ENCODE measurements around the gene RELN. TPM values are rescaled to one million over a fixed set of nuclear protein-coding genes. Genes with fewer than 3 reads are reported as not detected.

Gene RELN
- total RNA-seq, 1 experiment from 2014 or later, result 0.03 TPM

DNA sequence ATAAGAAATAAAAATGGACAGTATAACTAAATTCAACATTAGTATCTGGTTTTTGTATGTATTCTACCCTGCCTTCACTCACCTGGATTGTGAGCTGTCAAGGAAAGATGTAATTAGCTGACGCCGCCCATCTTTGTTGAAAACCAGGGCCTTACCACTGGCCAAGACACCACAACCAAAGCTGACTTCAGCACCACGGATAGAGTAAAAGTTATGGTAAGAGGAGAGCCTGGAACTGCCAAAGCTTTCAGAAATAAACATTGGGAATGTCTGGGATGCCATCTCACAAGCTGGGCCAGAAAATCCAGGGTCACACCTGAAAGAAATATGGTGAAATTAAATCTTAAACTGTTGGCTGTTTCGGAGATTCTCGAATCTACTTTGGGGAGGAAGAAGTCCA is 353.3 kb downstream of the RELN start:
- DNase-seq (ENCODE audit: low spot score), result no peak
- in situ Hi-C loops (cut with HindIII; ENCODE audit: low sequenced_read_pairs), result no loop called here

DNA sequence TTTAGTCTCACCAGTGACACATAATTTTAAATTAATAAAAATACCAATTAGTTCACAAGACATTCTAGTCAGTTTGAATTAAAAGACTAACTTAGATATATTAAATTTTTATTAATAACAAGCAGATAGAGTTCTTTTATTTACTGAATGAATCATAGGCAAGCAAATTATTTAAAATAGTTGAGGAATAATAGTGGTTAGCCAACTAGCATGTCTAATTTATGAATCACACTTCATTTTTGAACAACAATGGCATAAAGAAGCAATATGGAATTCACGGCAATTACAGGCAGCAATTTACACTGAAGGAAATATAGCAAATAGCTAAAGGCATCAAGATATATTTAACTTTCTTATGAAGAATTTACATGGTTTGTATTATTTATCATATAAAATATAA is 356.5 kb downstream of the RELN start:
- in situ Hi-C loops (cut with HindIII; ENCODE audit: low sequenced_read_pairs), result no loop called here
- no peak for DNase-seq (ENCODE audit: low spot score)

DNA sequence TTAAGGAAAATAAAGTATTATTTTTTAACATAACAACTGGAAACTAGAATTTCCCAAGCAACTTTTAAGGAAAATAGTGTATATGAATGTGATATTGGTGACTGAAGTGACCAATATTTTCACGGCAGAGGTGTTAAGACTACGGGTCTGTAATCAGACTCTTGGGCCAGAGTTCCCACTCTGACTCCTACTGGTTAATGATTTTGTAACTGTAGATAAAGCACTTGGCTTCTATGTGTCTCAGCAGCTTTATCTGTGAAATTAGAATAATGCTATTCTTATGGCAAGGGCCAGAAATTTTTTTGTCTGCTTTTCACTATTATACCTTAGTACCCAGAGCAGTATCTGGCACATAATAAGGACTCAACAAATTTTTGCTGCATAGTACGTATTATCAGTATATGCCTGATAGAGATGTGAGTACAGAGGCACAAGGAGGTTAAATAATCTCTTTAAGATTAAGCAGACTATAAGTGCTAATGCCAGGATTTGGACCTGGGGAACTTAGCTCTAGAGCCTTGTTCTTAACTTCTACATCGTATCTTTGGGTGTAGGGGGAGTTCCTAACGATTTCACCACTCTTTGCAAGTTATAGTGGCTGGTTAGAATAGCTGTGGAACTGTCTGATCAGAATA is 357.3 kb downstream of the RELN start:
- in situ Hi-C loops (cut with HindIII; ENCODE audit: low sequenced_read_pairs), result no loop called here
- no peak for DNase-seq (ENCODE audit: low spot score)

DNA sequence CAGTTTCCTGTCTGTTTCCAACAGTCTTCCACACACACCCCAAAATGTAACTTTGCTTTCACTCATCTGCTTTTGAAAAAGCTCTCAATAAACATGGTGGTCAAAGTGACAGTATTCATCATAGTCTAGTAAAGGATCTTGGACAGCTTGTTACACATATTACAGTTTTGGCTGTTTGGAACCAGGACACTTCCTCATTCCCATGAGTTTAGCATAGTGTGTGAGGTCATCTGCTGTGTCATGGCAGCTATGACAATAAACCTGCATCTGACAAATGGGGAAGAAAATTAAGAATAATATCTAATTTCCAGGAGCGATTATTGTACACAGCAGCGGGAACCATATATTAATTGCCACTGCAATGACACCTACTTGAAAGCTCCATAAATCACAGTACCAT is 359.1 kb downstream of the RELN start:
- DNase-seq (ENCODE audit: low spot score), result no peak
- in situ Hi-C loops (cut with HindIII; ENCODE audit: low sequenced_read_pairs), result no loop called here

DNA sequence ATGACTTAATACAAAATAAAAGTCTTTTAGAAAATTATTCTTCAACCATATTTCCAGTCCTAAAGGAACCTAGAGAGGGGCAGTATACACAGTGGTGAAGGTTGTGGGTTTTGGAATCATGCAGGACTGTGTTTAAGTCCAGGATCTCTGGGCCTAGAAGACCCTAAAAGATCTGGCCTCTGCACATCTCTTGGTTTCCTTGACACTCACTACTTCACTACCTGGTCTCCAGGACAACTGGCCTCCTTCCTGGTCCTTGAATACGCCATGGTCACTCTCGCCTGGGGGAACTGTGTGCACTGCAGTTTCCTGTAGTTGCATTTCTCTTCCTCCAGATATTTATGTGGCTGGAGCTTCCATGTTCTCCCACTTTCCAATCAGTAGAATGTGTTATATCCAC is 360.7 kb downstream of the RELN start:
- in situ Hi-C loops (cut with HindIII; ENCODE audit: low sequenced_read_pairs), result no loop called here

DNA sequence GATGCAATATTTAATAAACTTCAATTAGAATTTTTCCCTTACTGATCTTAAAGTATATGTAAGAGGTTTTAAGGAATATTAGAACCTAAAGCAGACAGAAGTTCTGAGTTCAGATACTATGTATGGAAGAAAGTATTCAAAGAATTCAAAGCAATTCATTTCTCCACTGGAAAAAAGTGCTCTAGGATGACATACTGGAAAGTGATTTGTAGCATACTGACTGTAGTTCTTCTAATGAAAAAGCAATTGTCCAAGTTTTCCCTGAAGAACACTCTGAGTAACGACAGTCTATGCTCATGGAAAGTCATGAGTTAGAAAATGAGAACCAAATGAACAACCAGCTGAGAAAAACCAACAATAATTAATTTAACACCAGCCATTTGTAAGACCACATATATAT is 362.7 kb downstream of the RELN start:
- in situ Hi-C loops (cut with HindIII; ENCODE audit: low sequenced_read_pairs), result no loop called here
- no peak for DNase-seq (ENCODE audit: low spot score)

More for the DNA sequence above, 360.7 kb downstream of the RELN start:
- no peak for DNase-seq (ENCODE audit: low spot score)

DNA sequence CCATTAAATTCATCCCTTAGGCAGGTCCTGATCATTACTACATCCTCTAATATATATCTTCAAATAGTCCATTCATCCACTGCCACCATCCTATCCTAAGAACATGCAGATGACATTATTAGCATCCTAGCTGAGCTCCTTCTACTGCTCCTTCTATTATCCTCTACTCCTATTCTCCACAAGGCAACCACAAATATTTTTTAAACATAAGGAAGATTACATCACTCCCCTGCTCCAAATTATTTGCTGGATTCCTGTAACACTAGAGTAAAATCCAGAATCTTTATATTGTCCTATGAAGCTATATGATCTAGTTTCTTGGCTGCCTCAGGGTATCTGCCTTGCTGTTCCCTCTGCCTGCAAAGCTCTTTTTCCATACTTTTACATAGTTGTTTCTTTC is 367.2 kb downstream of the RELN start:
- no peak for DNase-seq (ENCODE audit: low spot score)
- in situ Hi-C loops (cut with HindIII; ENCODE audit: low sequenced_read_pairs), result no loop called here

DNA sequence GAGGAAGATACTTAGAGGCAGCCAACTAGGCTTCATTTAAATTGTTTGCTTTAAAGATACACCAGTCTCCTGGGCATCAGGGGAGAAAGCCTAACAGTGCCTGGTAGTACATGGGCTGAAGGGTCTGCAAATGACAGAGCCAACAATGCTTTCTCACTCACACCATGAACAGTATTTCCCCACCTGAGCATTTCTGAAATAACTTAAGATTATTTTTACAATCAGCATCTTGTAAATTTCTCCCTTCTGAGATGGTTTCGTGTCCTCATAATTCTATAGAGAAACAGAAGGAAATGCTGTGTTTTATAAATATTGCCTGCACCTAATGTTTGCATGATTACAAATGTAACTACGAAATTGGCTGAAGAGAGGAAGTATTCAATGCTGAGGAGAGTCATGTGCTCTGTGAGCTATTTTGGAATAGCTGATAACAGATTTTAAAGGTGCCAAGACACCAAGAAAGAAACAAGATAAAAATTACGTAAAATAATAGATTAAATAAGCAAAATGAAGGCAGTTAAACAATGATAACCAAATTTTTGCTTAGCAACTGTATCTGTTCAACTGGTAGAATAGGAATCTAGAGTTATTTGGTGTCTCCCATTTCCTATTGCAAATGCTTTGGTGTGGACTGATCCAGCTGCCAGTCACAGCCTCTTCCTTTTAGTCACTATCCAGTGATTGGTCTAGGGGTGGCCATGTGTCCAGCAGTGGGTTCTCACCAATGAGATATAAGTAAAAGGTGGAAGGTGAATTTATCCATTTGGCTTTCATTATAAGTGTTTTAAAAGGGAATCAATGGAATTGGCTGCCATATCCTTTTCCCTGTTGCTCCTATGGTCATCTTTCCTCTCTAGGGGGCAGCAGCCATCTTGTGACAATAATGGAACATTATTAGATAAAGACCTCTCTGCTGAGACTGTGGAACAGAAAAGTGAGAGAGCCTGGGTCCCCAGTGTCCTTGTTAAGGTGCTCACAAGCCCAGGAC is 375.5 kb downstream of the RELN start:
- in situ Hi-C loops (cut with HindIII; ENCODE audit: low sequenced_read_pairs), result no loop called here
- peak; percentile 47 for DNase-seq (ENCODE audit: low spot score)

DNA sequence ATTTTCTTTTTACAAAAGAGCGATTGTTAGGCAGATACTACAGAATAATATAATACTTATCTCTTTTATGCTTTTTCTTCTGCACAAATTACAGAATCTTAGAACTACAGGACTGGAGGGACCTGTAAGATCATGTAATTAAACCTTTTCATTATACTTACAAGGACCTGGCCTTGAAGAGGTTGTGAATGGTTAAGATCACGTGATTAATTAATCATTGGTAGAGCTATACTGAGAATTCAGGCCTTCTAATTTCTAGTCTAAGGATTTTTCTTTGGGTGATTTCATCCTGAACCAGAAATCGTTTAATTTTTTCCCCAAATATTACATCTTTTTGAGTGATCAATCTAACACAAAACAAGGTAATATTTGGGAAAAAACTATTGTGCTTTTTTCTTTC is 379.7 kb downstream of the RELN start:
- DNase-seq (ENCODE audit: low spot score), result no peak
- in situ Hi-C loops (cut with HindIII; ENCODE audit: low sequenced_read_pairs), result no loop called here

DNA sequence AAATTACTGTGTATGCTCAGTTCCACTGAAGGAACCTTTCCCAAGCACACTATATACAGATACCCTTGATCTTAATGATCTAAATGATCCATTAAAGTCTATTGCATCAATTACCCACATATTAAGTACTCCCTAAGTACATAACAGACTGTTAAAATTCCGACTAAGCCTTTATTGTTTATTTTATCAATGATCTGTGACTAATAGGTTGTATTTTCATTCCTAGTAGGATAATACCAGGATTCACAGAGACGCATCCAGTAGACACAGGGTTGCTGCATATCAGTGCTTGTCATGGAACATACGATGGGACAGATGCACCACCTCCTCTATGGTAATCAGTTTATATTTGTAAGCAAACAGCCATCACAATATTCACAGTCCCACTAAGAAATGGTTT is 383.8 kb downstream of the RELN start:
- no peak for DNase-seq (ENCODE audit: low spot score)

DNA sequence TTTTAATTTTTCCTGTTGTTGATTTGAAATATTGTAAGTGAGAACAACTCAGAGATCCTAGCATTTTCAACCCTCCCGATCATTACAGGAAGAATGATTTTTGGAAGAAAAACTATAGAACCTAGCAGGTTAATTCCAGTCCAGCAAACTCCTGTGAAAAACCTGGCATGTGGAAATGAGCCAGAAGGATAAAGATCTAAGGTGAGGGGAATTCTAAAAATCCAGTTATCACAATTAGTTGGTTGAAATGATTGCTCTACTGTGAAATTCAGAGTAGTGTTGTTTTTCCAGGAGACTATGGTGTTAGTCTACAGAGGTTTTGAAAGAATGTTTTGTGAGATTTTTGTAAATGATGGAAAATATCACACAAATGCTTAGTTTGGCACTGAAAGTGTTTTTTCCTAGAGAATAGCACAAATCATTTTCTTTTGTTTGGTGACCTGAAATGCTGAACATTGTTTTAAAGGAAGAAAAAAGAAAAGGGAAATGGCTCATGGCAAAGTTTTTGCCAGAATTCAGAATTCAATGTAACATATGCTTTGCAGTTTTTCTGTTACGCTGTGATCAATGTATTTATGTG is 391.0 kb downstream of the RELN start:
- peak; percentile 78 for DNase-seq (ENCODE audit: low spot score)
- in situ Hi-C loops (cut with HindIII; ENCODE audit: low sequenced_read_pairs), result no loop called here

More for the DNA sequence above, 383.8 kb downstream of the RELN start:
- in situ Hi-C loops (cut with HindIII; ENCODE audit: low sequenced_read_pairs), result no loop called here

DNA sequence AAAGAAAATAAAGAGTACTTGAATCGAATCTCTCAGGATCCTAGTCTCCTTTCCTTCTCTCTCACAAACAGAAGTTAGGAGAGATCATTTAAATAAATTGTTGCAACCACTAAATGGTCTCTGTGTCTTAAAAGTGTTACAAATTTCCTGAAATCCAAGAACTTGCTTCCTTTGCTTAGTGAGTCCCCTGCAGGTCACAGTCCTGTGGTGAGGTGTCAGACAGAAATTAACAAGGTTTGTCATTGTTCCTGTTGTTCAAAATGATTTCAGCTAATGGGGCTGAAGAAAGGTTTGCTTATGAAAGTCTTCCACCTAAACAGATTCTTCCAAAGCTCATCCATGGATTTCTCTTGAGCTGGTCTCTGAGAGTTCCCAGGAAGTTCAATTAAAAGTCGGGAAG is 391.9 kb downstream of the RELN start:
- in situ Hi-C loops (cut with HindIII; ENCODE audit: low sequenced_read_pairs), result no loop called here
- peak; percentile 32 for DNase-seq (ENCODE audit: low spot score)

DNA sequence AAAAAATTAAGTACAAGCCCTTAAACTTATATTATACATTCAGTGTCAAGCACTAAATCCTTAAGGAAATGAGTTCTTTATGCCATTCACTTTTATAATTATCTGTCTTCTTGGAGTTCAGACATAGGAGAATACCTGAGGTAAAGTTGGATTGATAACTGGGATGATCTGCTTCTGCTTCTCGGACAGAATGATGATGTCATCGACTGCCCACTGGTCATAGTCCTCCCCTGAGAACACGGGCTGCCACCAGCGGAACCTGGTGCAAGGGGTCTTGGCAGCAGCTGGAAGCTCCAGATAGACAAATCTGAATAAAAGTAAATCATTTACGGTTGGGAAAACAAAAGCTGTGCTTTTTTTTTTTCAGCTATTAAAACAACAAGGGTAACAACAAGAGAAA is 395.3 kb downstream of the RELN start:
- no peak for DNase-seq (ENCODE audit: low spot score)
- in situ Hi-C loops (cut with HindIII; ENCODE audit: low sequenced_read_pairs), result no loop called here

DNA sequence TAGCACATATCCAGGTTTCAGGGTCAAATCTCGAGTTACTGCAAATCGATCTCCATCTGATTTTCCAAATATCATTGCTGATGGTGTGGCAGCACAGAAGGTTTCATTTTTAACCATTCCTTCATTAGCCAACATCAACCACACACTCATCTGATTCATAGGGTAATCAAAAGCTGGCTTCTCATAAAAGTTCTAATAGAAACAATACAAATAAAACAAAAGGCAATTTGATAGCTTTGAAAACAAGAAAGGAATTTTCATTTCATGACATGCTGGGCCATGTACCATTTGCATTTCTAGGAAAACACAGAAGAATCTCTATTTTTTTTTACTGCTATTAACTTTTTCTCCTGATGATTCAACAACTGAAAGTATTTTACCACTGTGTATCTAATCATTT is 395.8 kb downstream of the RELN start:
- in situ Hi-C loops (cut with HindIII; ENCODE audit: low sequenced_read_pairs), result no loop called here
- DNase-seq (ENCODE audit: low spot score), result no peak

DNA sequence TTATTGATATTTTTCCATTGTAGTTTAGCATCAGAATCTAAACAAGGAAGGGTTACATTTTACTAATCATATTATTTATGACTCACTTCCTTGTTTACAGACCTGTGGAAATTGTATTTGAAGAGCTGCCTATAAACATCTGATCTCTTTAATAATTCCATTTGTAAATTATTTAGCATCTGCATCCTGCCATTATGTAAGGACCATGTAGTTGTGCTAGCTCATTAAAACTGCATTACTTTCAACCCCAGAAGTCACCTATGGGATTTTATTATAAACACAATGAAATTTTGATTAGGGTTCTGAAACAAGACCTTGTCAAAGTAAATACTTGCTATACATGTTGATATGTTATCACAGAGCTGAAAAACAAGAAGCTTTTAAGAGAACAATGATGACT is 396.6 kb downstream of the RELN start:
- DNase-seq (ENCODE audit: low spot score), result no peak
- in situ Hi-C loops (cut with HindIII; ENCODE audit: low sequenced_read_pairs), result no loop called here

DNA sequence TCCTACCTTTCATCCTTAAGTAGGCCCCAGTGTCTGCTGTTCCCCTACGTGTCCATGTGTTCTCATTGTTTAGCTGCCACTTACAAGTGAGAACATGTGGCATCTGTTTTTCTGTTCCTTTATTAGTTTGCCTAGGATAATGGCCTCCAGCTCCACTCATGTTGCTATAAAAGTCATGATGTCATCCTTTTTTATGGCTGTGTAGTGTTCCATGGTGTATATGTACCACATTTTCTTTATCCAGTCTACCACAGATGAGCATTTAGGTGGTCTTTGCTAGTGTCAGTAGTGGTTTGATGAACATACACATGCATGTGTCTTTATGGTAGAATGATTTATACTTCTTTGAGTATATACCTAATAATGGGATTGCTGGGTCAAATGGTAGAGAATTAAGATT is 397.3 kb downstream of the RELN start:
- in situ Hi-C loops (cut with HindIII; ENCODE audit: low sequenced_read_pairs), result no loop called here
- DNase-seq (ENCODE audit: low spot score), result no peak

DNA sequence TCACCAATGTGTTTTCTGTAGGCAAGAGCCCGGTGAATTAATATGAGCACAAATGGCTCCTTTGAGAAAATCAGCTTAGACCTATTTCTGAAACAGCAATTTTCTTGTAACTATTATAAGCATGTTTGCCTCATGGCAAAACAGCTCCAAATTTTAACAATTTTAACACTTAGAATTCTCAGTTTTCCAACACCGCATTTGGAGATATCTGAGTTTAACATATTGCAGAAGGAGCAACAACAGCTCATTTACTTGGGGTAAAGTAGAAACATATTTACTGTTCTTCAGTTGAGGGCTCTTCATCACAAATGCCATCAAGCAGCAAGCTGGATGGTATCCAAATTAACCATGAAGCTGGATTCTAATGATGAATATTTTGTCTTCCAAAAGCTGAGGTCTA is 409.4 kb downstream of the RELN start:
- no peak for DNase-seq (ENCODE audit: low spot score)
- in situ Hi-C loops (cut with HindIII; ENCODE audit: low sequenced_read_pairs), result no loop called here

DNA sequence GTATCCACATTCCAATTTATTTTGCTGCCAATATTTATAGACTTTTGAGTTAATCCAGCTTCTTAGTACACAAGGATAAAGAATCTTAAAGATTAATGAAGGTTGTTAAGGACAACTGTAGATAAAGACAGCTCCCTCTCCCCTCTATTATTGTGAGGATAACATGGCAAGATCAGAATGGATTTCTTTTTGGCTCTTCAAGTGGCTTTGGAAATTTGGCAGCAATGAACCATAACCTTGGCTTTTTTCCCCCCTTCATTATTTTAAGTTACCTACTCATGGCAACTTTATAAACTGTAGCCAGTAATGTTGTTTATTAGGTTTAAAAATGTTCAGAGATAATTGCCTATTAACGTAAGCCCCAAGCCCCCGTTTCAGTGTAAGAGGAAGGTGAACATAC is 412.4 kb downstream of the RELN start:
- peak; percentile 61 for DNase-seq (ENCODE audit: low spot score)
- in situ Hi-C loops (cut with HindIII; ENCODE audit: low sequenced_read_pairs), result no loop called here

DNA sequence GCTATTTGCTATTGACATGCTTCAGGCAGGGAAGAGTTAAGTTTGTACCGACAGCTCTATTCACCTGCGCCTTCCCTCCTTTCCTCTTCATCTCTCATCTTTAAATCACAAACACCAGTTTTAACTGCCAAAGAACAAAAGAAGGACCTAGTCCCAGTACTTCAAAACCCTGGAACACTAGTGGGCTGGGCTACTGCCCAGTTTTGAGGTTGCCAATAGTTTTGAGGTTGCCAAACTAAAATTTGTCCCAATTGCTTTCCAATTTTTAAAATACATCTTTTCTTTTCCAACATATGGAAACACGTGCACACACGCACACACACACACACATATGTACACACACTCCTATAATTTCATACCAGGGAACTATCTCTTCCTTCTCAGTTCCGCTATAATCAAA is 412.8 kb downstream of the RELN start:
- peak; percentile 77 for DNase-seq (ENCODE audit: low spot score)
- in situ Hi-C loops (cut with HindIII; ENCODE audit: low sequenced_read_pairs), result no loop called here

DNA sequence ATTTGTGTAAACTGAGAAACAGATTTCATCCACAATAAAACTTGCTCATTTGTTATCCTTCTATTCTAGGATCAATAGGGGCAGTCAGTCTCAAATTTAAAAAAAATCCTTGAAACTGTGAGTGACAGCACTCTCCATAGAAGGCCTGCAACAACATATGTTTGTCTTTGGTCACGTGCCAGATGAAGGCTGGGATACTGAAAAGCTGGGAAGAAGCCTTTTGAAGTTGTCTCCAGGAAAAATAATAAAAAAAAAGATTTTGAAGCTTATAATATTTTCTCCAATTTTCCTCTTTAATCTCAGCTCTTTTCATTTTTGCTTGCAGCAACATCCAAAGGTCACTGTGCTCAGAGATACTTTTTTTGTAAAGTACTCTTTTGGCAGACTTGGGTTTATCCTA is 414.9 kb downstream of the RELN start:
- in situ Hi-C loops (cut with HindIII; ENCODE audit: low sequenced_read_pairs), result no loop called here
- peak; percentile 76 for DNase-seq (ENCODE audit: low spot score)

Data from G401 (cell line).